Lower lobe of right lung (tissue), 2 donors: Measurements from ENCODE around the gene TMEM185B. TPM values are rescaled to one million over a fixed set of nuclear protein-coding genes. Genes with fewer than 3 reads are reported as not detected.
A peak's percentile ranks its signal among the peaks of the same experiment; 100 is the strongest.
"Not testable (repeated sequence)": the region's sequence is repeated elsewhere in the genome, so short reads cannot be mapped to it uniquely, and the experiment has no call there.

Experiments used
- ATAC-seq, 2 donors: fragments of 200-7000 bp; cut with Tn5 transposase; one replicate each; pipeline ENCODE4 v1.9.1; 2020 to 2022; ENCODE audit warnings: mild to moderate bottlenecking in 2 of 2, moderate library complexity in 2 of 2
- DNase-seq: peaks from one replicate; pipeline ENCODE4 v3.0.0-alpha.2; 2020
- H3K27ac ChIP-seq: fragments of 200-600 bp; one replicate; pipeline ENCODE4 v1.8.0; 2022
- H3K27me3 ChIP-seq: fragments of 200-600 bp; one replicate; pipeline ENCODE4 v1.8.0; 2022; ENCODE audit warnings: low read depth
- H3K36me3 ChIP-seq: fragments of 200-600 bp; one replicate; pipeline ENCODE4 v1.8.0; 2022; ENCODE audit warnings: mild to moderate bottlenecking
- H3K4me1 ChIP-seq: fragments of 200-600 bp; one replicate; pipeline ENCODE4 v1.8.0; 2022
- H3K4me3 ChIP-seq: fragments of 200-600 bp; one replicate; pipeline ENCODE4 v1.8.0; 2022; ENCODE audit warnings: mild to moderate bottlenecking
- H3K9me3 ChIP-seq: fragments of 200-600 bp; one replicate; pipeline ENCODE4 v1.8.0; 2022
- CTCF ChIP-seq: fragments of 200-600 bp; IDR thresholded peaks from one replicate; pipeline ENCODE4 v1.8.0; 2022; ENCODE audit warnings: antibody characterized with exemption, mild to moderate bottlenecking
- intact Hi-C: fragments of 100-400 bp; cut with DNase I; formaldehyde crosslinking; loops from one replicate; pipeline ENCODE4 v1.11.0; 2022
- total RNA-seq: library from RNA; stranded (reverse); fragmentation: NEBNext Ultra II Directional; extraction: Animal tissue kit (Norgen Biotek cat#: 25700); gene quantifications from one replicate; pipeline ENCODE4 v1.2.1, GENCODE V29; 2021
- donor health status: DM: no; HTN: yes; CAD: no; lungs with severe emphysema.

Gene TMEM185B
- total RNA-seq, 1 donor from 2014 or later: 22.2 TPM

- intact Hi-C loops: no loop called here
- DNase-seq (no peak), ATAC-seq (peak; percentile 65 to 77)
- TF ChIP-seq CTCF: no peak
- H3K27me3 ChIP-seq: no peaks in the 10 kb centered on the region
- H3K27ac ChIP-seq: no peak overlapping the region
- no peak overlapping the region for H3K4me3 ChIP-seq
- H3K9me3 ChIP-seq: no peaks in the 10 kb centered on the region
- H3K4me1 ChIP-seq: peaks cover 26% of the 10 kb centered on the region
- H3K36me3 ChIP-seq: no peaks in the 10 kb centered on the region
Measured at GRCh38 chr2:120238728-120239487, 15.7 kb upstream of the TMEM185B start.

GRCh38 chr2:120237491-120237902 is 14.3 kb upstream of the TMEM185B start:
- DNase-seq (no peak), ATAC-seq (no peak)
- no peak overlapping the region for H3K4me3 ChIP-seq
- intact Hi-C loops: no loop called here
- no peaks in the 10 kb centered on the region for H3K9me3 ChIP-seq
- H3K27ac ChIP-seq: no peak overlapping the region
- H3K27me3 ChIP-seq: no peaks in the 10 kb centered on the region
- H3K4me1 ChIP-seq: peaks cover 28% of the 10 kb centered on the region
- no peak for TF ChIP-seq CTCF
- no peaks in the 10 kb centered on the region for H3K36me3 ChIP-seq

GRCh38 chr2:120236791-120237190 is 13.6 kb upstream of the TMEM185B start:
- no peak for ATAC-seq

GRCh38 chr2:120236316-120236715 is 13.1 kb upstream of the TMEM185B start:
- Histone ChIP-seq H3K9me3 (no peaks in the 10 kb centered on the region), H3K27ac (no peak overlapping the region), H3K36me3 (no peaks in the 10 kb centered on the region), H3K27me3 (no peaks in the 10 kb centered on the region), H3K4me1 (peaks cover 34% of the 10 kb centered on the region), H3K4me3 (no peak overlapping the region)
- DNase-seq: no peak
- no peak for ATAC-seq
- no peak for TF ChIP-seq CTCF
- intact Hi-C loops: no loop called here

More at GRCh38 chr2:120236791-120237190, 13.6 kb upstream of the TMEM185B start:
- Histone ChIP-seq H3K27ac (no peak overlapping the region), H3K4me1 (peaks cover 29% of the 10 kb centered on the region), H3K4me3 (no peak overlapping the region), H3K36me3 (no peaks in the 10 kb centered on the region), H3K27me3 (no peaks in the 10 kb centered on the region), H3K9me3 (no peaks in the 10 kb centered on the region)
- no peak for DNase-seq
- no peak for TF ChIP-seq CTCF
- intact Hi-C loops: no loop called here

GRCh38 chr2:120235681-120236080 is 12.5 kb upstream of the TMEM185B start:
- intact Hi-C loops: no loop called here
- no peaks in the 10 kb centered on the region for H3K27me3 ChIP-seq
- no peaks in the 10 kb centered on the region for H3K36me3 ChIP-seq
- H3K9me3 ChIP-seq: no peaks in the 10 kb centered on the region
- ATAC-seq: no peak
- H3K4me1 ChIP-seq: peaks cover 40% of the 10 kb centered on the region
- no peak for TF ChIP-seq CTCF
- H3K4me3 ChIP-seq: no peak overlapping the region
- DNase-seq: no peak
- H3K27ac ChIP-seq: no peak overlapping the region

- H3K36me3 ChIP-seq, intact Hi-C loops, H3K27me3 ChIP-seq, H3K27ac ChIP-seq, ATAC-seq, H3K9me3 ChIP-seq, DNase-seq, H3K4me3 ChIP-seq: not testable (repeated sequence)
- H3K4me1 ChIP-seq: peaks cover 36% of the 10 kb centered on the region
Measured at GRCh38 chr2:120235158-120235557, 12.0 kb upstream of the TMEM185B start.
